Neural cell (in vitro differentiated cells): ENCODE data around the gene SLC6A17. TPM values are rescaled to one million over a fixed set of nuclear protein-coding genes. Genes with fewer than 3 reads are reported as not detected.

Experiments
- H2AFZ ChIP-seq: fragments of 200-600, 300-800 bp; sonication (generic), shearing (Covaris generic); 2 replicates; pipeline ENCODE4 v1.6.0; 2014; ENCODE audit warnings: low read depth, mild to moderate bottlenecking, antibody characterized with exemption, low read length, moderate library complexity
- H3F3A ChIP-seq: fragments of 200-600 bp; shearing (Covaris generic); 2 replicates; pipeline ENCODE4 v1.6.1; 2016; ENCODE audit warnings: mild to moderate bottlenecking, moderate library complexity, mixed read lengths, antibody characterized with exemption, low read length; ENCODE audit not compliant: insufficient read depth, poor library complexity, severe bottlenecking
- H3K27ac ChIP-seq: fragments of 200-600, 300-800 bp; sonication (generic), shearing (Covaris generic); 2 replicates; pipeline ENCODE4 v1.5.1; 2014; ENCODE audit warnings: mild to moderate bottlenecking, low read length, moderate library complexity
- H3K27me3 ChIP-seq: fragments of 300-800, 200-600 bp; sonication (generic), shearing (Covaris generic); 2 replicates; pipeline ENCODE4 v1.6.0; 2014; ENCODE audit warnings: mild to moderate bottlenecking, low read depth, low read length, moderate library complexity; ENCODE audit not compliant: insufficient read depth
- H3K36me3 ChIP-seq: fragments of 300-800, 200-600 bp; sonication (generic), shearing (Covaris generic); 2 replicates; pipeline ENCODE4 v1.5.1; 2014; ENCODE audit warnings: mild to moderate bottlenecking, antibody characterized with exemption, low read length, moderate library complexity; ENCODE audit not compliant: insufficient read depth
- H3K4me2 ChIP-seq: fragments of 300-800, 200-600 bp; sonication (generic), shearing (Covaris generic); 2 replicates; pipeline ENCODE4 v1.6.0; 2014; ENCODE audit warnings: mild to moderate bottlenecking, low read length
- H3K4me3 ChIP-seq: fragments of 300-800, 200-600 bp; sonication (generic), shearing (Covaris generic); 2 replicates; pipeline ENCODE4 v1.5.1; 2014; ENCODE audit warnings: mild to moderate bottlenecking, low read length, moderate library complexity
- H3K79me2 ChIP-seq: fragments of 200-600 bp; shearing (Covaris generic); replicated peaks from 2 replicates; pipeline ENCODE4 v1.6.0; 2014; ENCODE audit warnings: mild to moderate bottlenecking, low read length, moderate library complexity; ENCODE audit not compliant: insufficient read depth
- H3K9ac ChIP-seq: fragments of 300-800, 200-600 bp; sonication (generic), shearing (Covaris generic); 2 replicates; pipeline ENCODE4 v1.6.1; 2016; ENCODE audit warnings: mild to moderate bottlenecking, low read length, mixed read lengths
- H3K9me2 ChIP-seq: fragments of 200-600 bp; shearing (Covaris generic); 2 replicates; pipeline ENCODE4 v1.6.1; 2016; ENCODE audit warnings: mild to moderate bottlenecking, low read length, mixed read lengths; ENCODE audit not compliant: insufficient read depth
- H3K9me3 ChIP-seq: fragments of 200-600, 300-800 bp; sonication (generic), shearing (Covaris generic); 2 replicates; pipeline ENCODE4 v1.6.1; 2016; ENCODE audit warnings: mild to moderate bottlenecking, mixed run types, low read length, moderate library complexity, mixed read lengths
- H4K20me1 ChIP-seq: fragments of 200-600 bp; shearing (Covaris generic); 2 replicates; pipeline ENCODE4 v1.6.1; 2016; ENCODE audit warnings: mild to moderate bottlenecking, mixed run types; ENCODE audit not compliant: insufficient read depth
- CTCF ChIP-seq: fragments of 450-650 bp; IDR thresholded peaks from 2 replicates; pipeline ENCODE4 v1.5.1; 2014; ENCODE audit warnings: antibody characterized with exemption, mild to moderate bottlenecking, moderate library complexity; ENCODE audit not compliant: poor library complexity, severe bottlenecking
- EP300 ChIP-seq: fragments of 450-650 bp; conservative IDR thresholded peaks from 2 replicates; pipeline ENCODE4 v1.6.1; 2014; ENCODE audit warnings: antibody characterized with exemption, mild to moderate bottlenecking, moderate library complexity; ENCODE audit not compliant: poor library complexity, severe bottlenecking
- EZH2 ChIP-seq: fragments of 200-600, 300-800 bp; shearing (Covaris generic), sonication (generic); IDR thresholded peaks from 2 replicates; pipeline ENCODE4 v1.6.1; 2014; ENCODE audit warnings: antibody characterized with exemption, low read length, borderline replicate concordance, mild to moderate bottlenecking; ENCODE audit not compliant: insufficient read depth, poor library complexity, severe bottlenecking
- MXI1 ChIP-seq: fragments of 450-650 bp; conservative IDR thresholded peaks from 2 replicates; pipeline ENCODE4 v1.6.1; 2014; ENCODE audit warnings: antibody characterized with exemption, mild to moderate bottlenecking; ENCODE audit not compliant: poor library complexity, severe bottlenecking
- POLR2AphosphoS5 ChIP-seq: IDR thresholded peaks from 2 replicates; pipeline ENCODE4 v1.6.1; 2012
- RAD21 ChIP-seq: fragments of 450-650 bp; conservative IDR thresholded peaks from 2 replicates; pipeline ENCODE4 v1.6.1; 2014; ENCODE audit warnings: antibody characterized with exemption, mild to moderate bottlenecking, moderate library complexity
- REST ChIP-seq: IDR thresholded peaks from 2 replicates; pipeline ENCODE4 v1.6.1; 2012; ENCODE audit warnings: borderline replicate concordance
- SMC3 ChIP-seq: fragments of 450-650 bp; conservative IDR thresholded peaks from 2 replicates; pipeline ENCODE4 v1.6.1; 2014; ENCODE audit warnings: antibody characterized with exemption, mild to moderate bottlenecking, moderate library complexity; ENCODE audit not compliant: poor library complexity
- TAF1 ChIP-seq: IDR thresholded peaks from 2 replicates; pipeline ENCODE4 v1.6.1; 2012; ENCODE audit warnings: low read depth
- polyA plus RNA-seq: library from polyadenylated mRNA; depleted of rRNA; stranded (reverse); fragments of >200 nt; gene quantifications from 2 replicates; pipeline ENCODE4 v1.2.3, GENCODE V29; 2014

Gene SLC6A17
- polyA plus RNA-seq, 1 donor from 2014 or later: 3.5 TPM

GRCh38 chr1:110158261-110158660 is 8.0 kb downstream of the SLC6A17 start:
- Histone ChIP-seq H3K27me3 (peaks cover 32% of the 10 kb centered on the region), H3K27ac (no peak overlapping the region), H2AFZ (no peak overlapping the region), H3K9ac (no peak overlapping the region), H3K79me2 (no peaks in the 10 kb centered on the region), H3K9me2 (no peaks in the 10 kb centered on the region), H3F3A (no peaks in the 10 kb centered on the region), H3K36me3 (no peaks in the 10 kb centered on the region), H3K9me3 (no peaks in the 10 kb centered on the region), H3K4me2 (no peak overlapping the region), H3K4me3 (no peak overlapping the region), H4K20me1 (no peaks in the 10 kb centered on the region)
- TF ChIP-seq MXI1 (no peak), EZH2 (no peak), POLR2AphosphoS5 (no peak)

GRCh38 chr1:110159168-110159567 is 8.9 kb downstream of the SLC6A17 start:
- no peaks in the 10 kb centered on the region for H3K9me2 ChIP-seq
- no peaks in the 10 kb centered on the region for H4K20me1 ChIP-seq
- no peaks in the 10 kb centered on the region for H3K36me3 ChIP-seq
- no peak overlapping the region for H2AFZ ChIP-seq
- H3K4me3 ChIP-seq: no peak overlapping the region
- H3K4me2 ChIP-seq: no peak overlapping the region
- H3K27ac ChIP-seq: no peak overlapping the region
- no peak overlapping the region for H3K9ac ChIP-seq
- H3K27me3 ChIP-seq: peaks cover 23% of the 10 kb centered on the region
- no peak for TF ChIP-seq REST
- TF ChIP-seq RAD21: no peak
- no peak for TF ChIP-seq EP300
- TF ChIP-seq MXI1: no peak
- TF ChIP-seq SMC3: no peak
- TF ChIP-seq POLR2AphosphoS5: no peak
- no peak for TF ChIP-seq CTCF
- TF ChIP-seq EZH2: no peak
- TF ChIP-seq TAF1: no peak
- H3F3A ChIP-seq: no peaks in the 10 kb centered on the region
- H3K9me3 ChIP-seq: no peaks in the 10 kb centered on the region
- H3K79me2 ChIP-seq: no peaks in the 10 kb centered on the region
